K562 (cell line): ENCODE measurements around the gene TMEM131. TPM values are rescaled to one million over a fixed set of nuclear protein-coding genes. Genes with fewer than 3 reads are reported as not detected.

Experiments used
- ATAC-seq: fragments of 200-7000 bp; cut with Tn5 transposase; 3 replicates; pipeline ENCODE4 v1.9.1; 2020; ENCODE audit warnings: moderate library complexity
- BruUV-seq: library from RNA; stranded (reverse); fragments of 400-500 nt; replicated peaks from 2 replicates; lab custom pipeline; 2021; lab: Mats Ljungman, UMichigan
- CTCF ChIA-PET: fragments of 300-600 bp; formaldehyde crosslinking; extraction: SDS; loops from one replicate; lab custom pipeline; 2021; ENCODE audit warnings: low intra/inter-chr PET ratio; lab: Yijun Ruan, JAX
- POLR2A ChIA-PET: fragments of 300-600, 350-650 bp; sonication (Branson Sonifier 250); formaldehyde crosslinking; extraction: SDS; loops from one replicate; lab custom pipeline; 2021; ENCODE audit warnings: antibody characterized with exemption, inconsistent platforms; lab: Yijun Ruan, JAX
- DNase-seq, 4 experiments: peaks; one replicate each; pipeline versions ENCODE4 v3.0.0 to v3.0.0-alpha.2; 2011 to 2018; ENCODE audit warnings: low spot score in 3 of 4, mixed read lengths in 3 of 4; ENCODE audit errors: extremely low read depth in 1 of 4
- FAIRE-seq: peaks from 2 replicates; lab custom pipeline; 2011; peaks lifted over from hg19 to GRCh38; lab: Jason Lieb, UNC
- H2AFZ ChIP-seq: 2 replicates; pipeline ENCODE4 v1.6.0; 2011; ENCODE audit warnings: low read depth, low read length, control low read depth, inconsistent platforms
- H3K27ac ChIP-seq: fragments of 200-600 bp; 3 replicates; pipeline ENCODE4 v1.8.0; 2011; ENCODE audit warnings: low read depth, mild to moderate bottlenecking, control low read depth, inconsistent platforms, low read length, moderate library complexity, mixed read lengths; ENCODE audit errors: extremely low read depth
- H3K27me3 ChIP-seq, 2 experiments: fragments of 300-600 bp in 1 of 2; 2 replicates in 1 of 2; 3 replicates in 1 of 2; pipeline versions ENCODE4 v1.6.0 to v1.8.0; 2011; ENCODE audit warnings: inconsistent platforms in 2 of 2, low read length in 2 of 2, mild to moderate bottlenecking in 1 of 2, mixed read lengths in 1 of 2, moderate library complexity in 1 of 2; ENCODE audit not compliant: control insufficient read depth in 2 of 2, insufficient read depth in 2 of 2
- H3K36me3 ChIP-seq: fragments of 300-600 bp; 3 replicates; pipeline ENCODE4 v1.8.0; 2011; ENCODE audit warnings: mild to moderate bottlenecking, low read length, inconsistent platforms; ENCODE audit not compliant: control insufficient read depth, insufficient read depth
- H3K4me1 ChIP-seq, 2 experiments: fragments of 200-600 bp in 1 of 2; replicated peaks in 1 of 2; 2 replicates in 1 of 2; 3 replicates in 1 of 2; pipeline versions ENCODE4 v1.5.1 to v1.8.0; 2011; ENCODE audit warnings: inconsistent platforms in 2 of 2, low read length in 2 of 2, mild to moderate bottlenecking in 1 of 2, mixed read lengths in 1 of 2, moderate library complexity in 1 of 2; ENCODE audit not compliant: control insufficient read depth in 2 of 2, insufficient read depth in 2 of 2
- H3K4me2 ChIP-seq: 2 replicates; pipeline ENCODE4 v1.6.1; 2011; ENCODE audit warnings: low read length, control low read depth, inconsistent platforms, mixed read lengths; ENCODE audit not compliant: insufficient read depth
- H3K4me3 ChIP-seq: fragments of 200-600 bp; sonication (generic), shearing (Covaris generic); 2 replicates; pipeline ENCODE4 v1.5.1; 2016; ENCODE audit warnings: control low read depth, inconsistent platforms
- H3K79me2 ChIP-seq: fragments of 200-600 bp; 3 replicates; pipeline ENCODE4 v1.8.0; 2011; ENCODE audit warnings: low read length, inconsistent platforms; ENCODE audit not compliant: control insufficient read depth, insufficient read depth
- H3K9ac ChIP-seq, 2 experiments: 2 replicates each; pipeline versions ENCODE4 v1.6.0 to v1.6.1; 2011; ENCODE audit warnings: low read depth in 2 of 2, low read length in 2 of 2, control low read depth in 1 of 2, inconsistent platforms in 1 of 2, mild to moderate bottlenecking in 1 of 2, mixed read lengths in 1 of 2; ENCODE audit not compliant: insufficient read depth in 1 of 2
- H3K9me1 ChIP-seq: one replicate; pipeline ENCODE4 v1.6.0; 2011; ENCODE audit warnings: inconsistent platforms, mild to moderate bottlenecking, low read length, moderate library complexity; ENCODE audit not compliant: control insufficient read depth, insufficient read depth
- H3K9me3 ChIP-seq: replicated peaks from 2 replicates; pipeline ENCODE4 v1.5.1; 2011; ENCODE audit warnings: low read depth, low read length, inconsistent platforms; ENCODE audit not compliant: control insufficient read depth, insufficient read depth
- H4K20me1 ChIP-seq: replicated peaks from 2 replicates; pipeline ENCODE4 v1.6.1; 2011; ENCODE audit warnings: low read length, inconsistent platforms, mixed read lengths; ENCODE audit not compliant: control insufficient read depth, insufficient read depth
- CBFB ChIP-seq: sonication (generic); formaldehyde crosslinking; IDR thresholded peaks from 2 replicates; pipeline ENCODE4 v1.4.0; 2020; ENCODE audit warnings: mild to moderate bottlenecking, missing genetic modification reagents
- CXXC5 ChIP-seq: fragments of 250-450 bp; sonication (Bioruptor Pico); IDR thresholded peaks from 2 replicates; pipeline ENCODE4 v1.8.0; 2022; ENCODE audit warnings: inconsistent platforms, mild to moderate bottlenecking, moderate library complexity
- KLF13 ChIP-seq: fragments of 450-650 bp; IDR thresholded peaks from 2 replicates; pipeline ENCODE4 v1.6.1; 2016; ENCODE audit warnings: missing genetic modification characterization, low read depth, mild to moderate bottlenecking, missing compliant biosample characterization, moderate library complexity, borderline replicate concordance
- ZNF143 ChIP-seq: sonication (generic); formaldehyde crosslinking; IDR thresholded peaks from 2 replicates; pipeline ENCODE4 v1.9.0; 2022; ENCODE audit warnings: mild to moderate bottlenecking, missing genetic modification reagents
- ZNF431 ChIP-seq: sonication (generic); formaldehyde crosslinking; IDR thresholded peaks from 2 replicates; pipeline ENCODE4 v1.8.0; 2022; ENCODE audit warnings: mild to moderate bottlenecking, missing genetic modification reagents
- WGBS: fragments of 100-300 bp; shearing (Covaris generic); methylation state at CpG from one replicate; pipeline ENCODE4 v1.1.6; 2016; ENCODE audit warnings: low coverage, mixed read lengths; ENCODE audit not compliant: insufficient coverage; ENCODE audit errors: missing lambda C conversion rate; 5-methylcytosine and 5-hydroxymethylcytosine counted together
- in situ Hi-C: fragments of 300-500 bp; cut with MboI; formaldehyde crosslinking; loops from 4 replicates; pipeline ENCODE4 v1.15.0; 2018; ENCODE audit warnings: inconsistent platforms, mixed read lengths
- intact Hi-C: fragments of 100-400 bp; cut with micrococcal nuclease; formaldehyde crosslinking; loops from 2 replicates; pipeline ENCODE4 v1.14.2; 2022
- polyA plus RNA-seq, 8 experiments: library from polyadenylated mRNA; depleted of rRNA in 4 of 8; stranded (reverse) in 5 of 8; unstranded in 3 of 8; fragments of >200 nt; fragmentation: Nextera tagmentation in 2 of 8; fragmentation: Illumina TruSeq in 1 of 8; extraction: Ambion mirVana in 2 of 8; extraction: Trizol in 1 of 8; gene quantifications; 2 replicates each; pipeline versions ENCODE4 v1.2.1 to v1.2.3, GENCODE V29; 2011 to 2014; ENCODE audit warnings: inconsistent platforms in 1 of 8, missing spikeins in 1 of 8
- total RNA-seq, 7 experiments: library from RNA; depleted of rRNA in 6 of 7; stranded (reverse); fragments of >200 nt in 6 of 7; fragmentation: Illumina TruSeq in 2 of 7; extraction: Trizol in 2 of 7; gene quantifications; 2 replicates each; pipeline versions ENCODE4 v1.2.1 to v1.2.3, GENCODE V29; 2011 to 2021; ENCODE audit warnings: low replicate concordance in 1 of 7
- TF ChIP-seq, protein P1 (sequence below): conservative IDR thresholded peaks from 2 replicates; pipeline ENCODE4 v1.6.1; 2011; ENCODE audit warnings: low read depth, mild to moderate bottlenecking, low read length; ENCODE audit not compliant: control insufficient read depth
- TF ChIP-seq, protein P2 (sequence below): fragments of 250-450 bp; sonication (Bioruptor Pico); IDR thresholded peaks from 2 replicates; pipeline ENCODE4 v1.9.0; 2021; ENCODE audit warnings: mild to moderate bottlenecking

The TMEM131 gene
- total and polyA plus RNA-seq, 9 of the 15 experiments (the other 6 are each of a cell fraction or from before 2014, with no cell fraction given), result 2.5 to 21.1 (median 12.4) TPM

DNA sequence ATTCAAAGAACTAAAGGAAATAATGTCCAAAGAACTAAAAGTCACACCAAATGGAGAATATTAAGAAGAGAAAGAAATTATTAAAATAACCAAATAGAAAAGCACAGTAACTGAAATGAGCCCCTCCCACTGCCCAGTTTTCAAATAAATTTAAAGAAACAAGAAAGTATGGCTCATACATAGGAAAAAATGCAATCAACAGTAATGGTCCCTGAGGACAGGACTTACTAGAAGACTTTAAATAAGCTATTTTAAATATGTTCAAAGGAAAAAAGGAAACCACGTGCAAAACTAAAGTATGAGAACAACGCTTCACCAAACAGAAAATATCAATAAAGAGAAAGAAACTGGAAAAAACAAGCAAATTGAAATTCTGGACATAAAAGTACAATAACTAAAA, 58.9 kb downstream of the TMEM131 start (continued):
- TF ChIP-seq, protein P1, sequence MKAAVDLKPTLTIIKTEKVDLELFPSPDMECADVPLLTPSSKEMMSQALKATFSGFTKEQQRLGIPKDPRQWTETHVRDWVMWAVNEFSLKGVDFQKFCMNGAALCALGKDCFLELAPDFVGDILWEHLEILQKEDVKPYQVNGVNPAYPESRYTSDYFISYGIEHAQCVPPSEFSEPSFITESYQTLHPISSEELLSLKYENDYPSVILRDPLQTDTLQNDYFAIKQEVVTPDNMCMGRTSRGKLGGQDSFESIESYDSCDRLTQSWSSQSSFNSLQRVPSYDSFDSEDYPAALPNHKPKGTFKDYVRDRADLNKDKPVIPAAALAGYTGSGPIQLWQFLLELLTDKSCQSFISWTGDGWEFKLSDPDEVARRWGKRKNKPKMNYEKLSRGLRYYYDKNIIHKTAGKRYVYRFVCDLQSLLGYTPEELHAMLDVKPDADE, result no peak
- TF ChIP-seq, protein P2, sequence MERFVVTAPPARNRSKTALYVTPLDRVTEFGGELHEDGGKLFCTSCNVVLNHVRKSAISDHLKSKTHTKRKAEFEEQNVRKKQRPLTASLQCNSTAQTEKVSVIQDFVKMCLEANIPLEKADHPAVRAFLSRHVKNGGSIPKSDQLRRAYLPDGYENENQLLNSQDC (CRISPR knock-in tag), result no peak
- no peak for TF ChIP-seq ZNF431 (CRISPR knock-in tag)

DNA sequence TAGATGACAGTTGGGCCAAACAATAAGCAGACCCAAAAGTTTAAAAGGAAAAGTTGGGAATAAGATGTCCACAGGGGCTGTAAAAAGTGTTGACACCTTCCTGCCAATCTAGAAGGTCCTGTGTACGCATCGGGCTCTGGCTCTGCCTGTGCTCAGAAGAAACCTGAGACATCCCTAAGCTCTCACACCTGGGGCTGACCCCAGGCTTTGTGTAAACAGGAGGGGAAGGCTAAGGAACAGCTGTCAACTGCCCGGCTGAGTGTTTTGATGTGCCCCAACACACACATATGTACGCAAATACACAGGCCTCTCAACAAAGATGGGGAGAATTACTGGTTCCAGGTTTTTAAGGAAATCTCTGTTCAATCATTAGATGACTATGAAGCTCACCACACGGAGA, 59.5 kb downstream of the TMEM131 start:
- intact Hi-C loops (no loop called here), in situ Hi-C loops (no loop called here)
- no peaks in the 10 kb centered on the region for H3K36me3 ChIP-seq
- no peak overlapping the region for H3K27ac ChIP-seq
- no TSS peak for BruUV-seq
- no peaks in the 10 kb centered on the region for H3K9me1 ChIP-seq
- H4K20me1 ChIP-seq, result peaks cover 11% of the 10 kb centered on the region; the same call in 1 of the 2 replicates
- no peaks in the 10 kb centered on the region for H3K9me3 ChIP-seq
- ChIA-PET POLR2A (interaction anchor here (0.5 to 1.1 kb wide), 5 partner anchors 10 to 25 kb away, joined by 3 to 4 read pairs (median 4); no protein-coding TSS in a partner anchor), CTCF (no interaction called here)
- DNase-seq (peak in 1 of 4 experiments; percentile 34), FAIRE-seq (no peak), ATAC-seq (peak; percentile 68)
- H3K9ac ChIP-seq, result no peak overlapping the region
- H2AFZ ChIP-seq, result no peak overlapping the region
- H3K27me3 ChIP-seq, result no peaks in the 10 kb centered on the region
- no peak overlapping the region for H3K4me2 ChIP-seq
- peaks cover 44% of the 10 kb centered on the region for H3K79me2 ChIP-seq
- H3K4me1 ChIP-seq, result peaks cover 0 to 11% of the 10 kb centered on the region in 2 experiments; a peak in 3 of 5 replicates
- 17% methylated on average over 4 of the region's 5 CpGs for WGBS
- no peak overlapping the region for H3K4me3 ChIP-seq
- TF ChIP-seq CXXC5 (0 out of 2 replicates have a peak, but pooled peaks have one; percentile 28), CBFB (CRISPR knock-in tag) (no peak), ZNF143 (CRISPR knock-in tag) (no peak), KLF13 (tag) (no peak)
- TF ChIP-seq, all 486 proteins: peak for 1
